HEK293T (cell line): Measurements from ENCODE around the gene GSTM2.

Experiments used
- ARNT ChIP-seq: fragments of 450-650 bp; IDR thresholded peaks from 2 replicates; pipeline ENCODE4 v1.6.1; 2017; ENCODE audit warnings: mild to moderate bottlenecking
- BHLHE40 ChIP-seq: fragments of 450-650 bp; IDR thresholded peaks from 2 replicates; pipeline ENCODE4 v1.6.1; 2016; ENCODE audit warnings: mild to moderate bottlenecking, moderate library complexity, borderline replicate concordance
- CTBP1 ChIP-seq: fragments of 450-650 bp; IDR thresholded peaks from 2 replicates; pipeline ENCODE4 v1.6.1; 2016; ENCODE audit warnings: borderline replicate concordance
- ELF4 ChIP-seq: fragments of 450-650 bp; IDR thresholded peaks from 2 replicates; pipeline ENCODE4 v1.6.1; 2017; ENCODE audit warnings: antibody characterized with exemption
- FOXA1 ChIP-seq: fragments of 450-650 bp; IDR thresholded peaks from 2 replicates; pipeline ENCODE4 v1.6.1; 2016; ENCODE audit warnings: mild to moderate bottlenecking
- FOXK2 ChIP-seq: fragments of 450-650 bp; IDR thresholded peaks from 2 replicates; pipeline ENCODE4 v1.6.1; 2016; ENCODE audit warnings: mild to moderate bottlenecking
- FOXM1 ChIP-seq: fragments of 450-650 bp; IDR thresholded peaks from 2 replicates; pipeline ENCODE4 v1.6.1; 2017; ENCODE audit warnings: mild to moderate bottlenecking, borderline replicate concordance
- L3MBTL2 ChIP-seq: fragments of 450-650 bp; conservative IDR thresholded peaks from 2 replicates; pipeline ENCODE4 v1.6.1; 2016; ENCODE audit warnings: mild to moderate bottlenecking
- LEF1 ChIP-seq: fragments of 450-650 bp; IDR thresholded peaks from 2 replicates; pipeline ENCODE4 v1.6.1; 2017; ENCODE audit warnings: mild to moderate bottlenecking, borderline replicate concordance
- NFRKB ChIP-seq: fragments of 450-650 bp; IDR thresholded peaks from 2 replicates; pipeline ENCODE4 v1.6.1; 2016; ENCODE audit warnings: mild to moderate bottlenecking, moderate library complexity
- SP1 ChIP-seq: fragments of 450-650 bp; IDR thresholded peaks from 2 replicates; pipeline ENCODE4 v1.6.1; 2017
- SUZ12 ChIP-seq: fragments of 450-650 bp; IDR thresholded peaks from 2 replicates; pipeline ENCODE4 v1.6.1; 2016; ENCODE audit warnings: mild to moderate bottlenecking
- ZNF384 ChIP-seq: fragments of 450-650 bp; IDR thresholded peaks from 2 replicates; pipeline ENCODE4 v1.6.1; 2016

- TF ChIP-seq CTBP1 (no peak), L3MBTL2 (no peak), FOXM1 (no peak), ZNF384 (no peak), NFRKB (no peak), SP1 (no peak), LEF1 (no peak), SUZ12 (no peak), BHLHE40 (no peak), FOXA1 (no peak), ARNT (no peak), FOXK2 (no peak), ELF4 (no peak)
These were observed 47.0 kb downstream of the GSTM2 start for GRCh38 chr1:109714661-109715372.
